IMR-90 (cell line): ENCODE data around the gene CCSER2. TPM values are rescaled to one million over a fixed set of nuclear protein-coding genes. Genes with fewer than 3 reads are reported as not detected.

Source experiments
- ATAC-seq: fragments of 200-7000 bp; cut with Tn5 transposase; 2 replicates; pipeline ENCODE4 v1.9.1; 2020; ENCODE audit warnings: low read depth, mild to moderate bottlenecking, moderate library complexity
- BruUV-seq: library from RNA; stranded (reverse); fragments of 400-500 nt; replicated peaks from 2 replicates; lab custom pipeline; 2021; lab: Mats Ljungman, UMichigan
- CTCF ChIA-PET: fragments of 300-600 bp; formaldehyde crosslinking; extraction: SDS; loops from one replicate; lab custom pipeline; 2021; ENCODE audit warnings: antibody characterized with exemption; lab: Yijun Ruan, JAX
- POLR2A ChIA-PET: fragments of 300-600 bp; sonication (Branson Sonifier 250); formaldehyde crosslinking; loops from one replicate; lab custom pipeline; 2022; ENCODE audit warnings: antibody characterized with exemption; ENCODE audit not compliant: unreplicated experiment; lab: Charles Lee
- DNase-seq: peaks from one replicate; pipeline ENCODE4 v3.0.0; 2013
- H2AFZ ChIP-seq: replicated peaks from 2 replicates; pipeline ENCODE3; 2013; ENCODE audit warnings: low read length, mild to moderate bottlenecking; ENCODE audit not compliant: poor library complexity
- H2AK5ac ChIP-seq: 2 replicates; pipeline ENCODE4 v1.6.1; 2013; ENCODE audit warnings: low read depth, low read length, inconsistent platforms
- H2AK9ac ChIP-seq: replicated peaks from 2 replicates; pipeline ENCODE3; 2013; ENCODE audit warnings: mild to moderate bottlenecking, low read depth, low read length, moderate library complexity; ENCODE audit not compliant: poor library complexity
- H2BK120ac ChIP-seq: 2 replicates; pipeline ENCODE4 v1.6.1; 2013; ENCODE audit warnings: low read depth, low read length, inconsistent platforms
- H2BK15ac ChIP-seq: 3 replicates; pipeline ENCODE4 v1.6.1; 2013; ENCODE audit warnings: low read depth, low read length, inconsistent platforms
- H2BK20ac ChIP-seq: 2 replicates; pipeline ENCODE4 v1.6.1; 2013; ENCODE audit warnings: low read depth, mild to moderate bottlenecking, inconsistent platforms, low read length, moderate library complexity
- H2BK5ac ChIP-seq: 2 replicates; pipeline ENCODE4 v1.6.1; 2013; ENCODE audit warnings: mild to moderate bottlenecking, low read depth, low read length, inconsistent platforms; ENCODE audit not compliant: poor library complexity, severe bottlenecking
- H3K14ac ChIP-seq: replicated peaks from 2 replicates; pipeline ENCODE4 v1.6.1; 2013; ENCODE audit warnings: low read depth, low read length, inconsistent platforms
- H3K18ac ChIP-seq: 2 replicates; pipeline ENCODE4 v1.6.1; 2013; ENCODE audit warnings: low read depth, low read length, control low read depth
- H3K23ac ChIP-seq: 2 replicates; pipeline ENCODE4 v1.6.1; 2013; ENCODE audit warnings: low read depth, low read length, inconsistent platforms
- H3K27ac ChIP-seq: 2 replicates; pipeline ENCODE4 v1.5.1; 2013; ENCODE audit warnings: mild to moderate bottlenecking, control low read depth, low read length; ENCODE audit not compliant: insufficient read depth
- H3K27me3 ChIP-seq: 2 replicates; pipeline ENCODE4 v1.6.1; 2013; ENCODE audit warnings: low read length; ENCODE audit not compliant: control insufficient read depth, insufficient read depth
- H3K36me3 ChIP-seq: 2 replicates; pipeline ENCODE4 v1.6.1; 2013; ENCODE audit warnings: low read length, mixed read lengths; ENCODE audit not compliant: control insufficient read depth, insufficient read depth
- H3K4ac ChIP-seq: 2 replicates; pipeline ENCODE4 v1.6.1; 2013; ENCODE audit warnings: low read depth, low read length, inconsistent platforms
- H3K4me1 ChIP-seq: 2 replicates; pipeline ENCODE4 v1.6.1; 2013; ENCODE audit warnings: low read length, mixed read lengths; ENCODE audit not compliant: control insufficient read depth, insufficient read depth
- H3K4me2 ChIP-seq: 2 replicates; pipeline ENCODE4 v1.6.1; 2013; ENCODE audit warnings: low read depth, mild to moderate bottlenecking, control low read depth, low read length, moderate library complexity
- H3K4me3 ChIP-seq: 2 replicates; pipeline ENCODE4 v1.5.1; 2013; ENCODE audit warnings: low read depth, mild to moderate bottlenecking, control low read depth, low read length, moderate library complexity; ENCODE audit not compliant: insufficient read depth
- H3K56ac ChIP-seq: 2 replicates; pipeline ENCODE4 v1.6.1; 2013; ENCODE audit warnings: low read length, inconsistent platforms; ENCODE audit not compliant: insufficient read depth; ENCODE audit errors: extremely low read depth
- H3K79me1 ChIP-seq, 2 experiments: 2 replicates each; pipeline ENCODE4 v1.6.1; 2013; ENCODE audit warnings: low read length in 2 of 2, inconsistent platforms in 1 of 2, low read depth in 1 of 2
- H3K9ac ChIP-seq: 2 replicates; pipeline ENCODE4 v1.6.1; 2013; ENCODE audit warnings: low read depth, low read length, control low read depth
- H3K9me1 ChIP-seq: 2 replicates; pipeline ENCODE4 v1.6.1; 2013; ENCODE audit warnings: low read length, inconsistent platforms; ENCODE audit not compliant: insufficient read depth
- H3K9me3 ChIP-seq: 2 replicates; pipeline ENCODE4 v1.6.1; 2013; ENCODE audit warnings: low read length; ENCODE audit not compliant: control insufficient read depth, insufficient read depth
- H4K20me1 ChIP-seq: 2 replicates; pipeline ENCODE4 v1.6.1; 2013; ENCODE audit warnings: low read length, inconsistent platforms; ENCODE audit not compliant: insufficient read depth
- H4K5ac ChIP-seq: 2 replicates; pipeline ENCODE4 v1.6.1; 2013; ENCODE audit warnings: mild to moderate bottlenecking, low read depth, low read length, control low read depth
- H4K8ac ChIP-seq, 2 experiments: 2 replicates each; pipeline ENCODE4 v1.6.1; 2013; ENCODE audit warnings: low read depth in 2 of 2, low read length in 2 of 2, control low read depth in 1 of 2, inconsistent platforms in 1 of 2
- H4K91ac ChIP-seq: 2 replicates; pipeline ENCODE4 v1.6.1; 2013; ENCODE audit warnings: low read depth, low read length, inconsistent platforms; ENCODE audit not compliant: insufficient read depth
- MAFK ChIP-seq: IDR thresholded peaks from 2 replicates; pipeline ENCODE4 v1.6.1; 2012; ENCODE audit warnings: low read depth, low read length, improper control_type of control experiment
- POLR2A ChIP-seq: IDR thresholded peaks from 2 replicates; pipeline ENCODE4 v1.6.1; 2012; ENCODE audit warnings: mild to moderate bottlenecking, low read depth, low read length
- RAD21 ChIP-seq: IDR thresholded peaks from 2 replicates; pipeline ENCODE4 v1.6.1; 2012; ENCODE audit warnings: low read length, improper control_type of control experiment
- dilution Hi-C: fragments of 300-500 bp; cut with HindIII; formaldehyde crosslinking; loops from one replicate; pipeline ENCODE4 v1.14.3; 2018; ENCODE audit warnings: low sequenced_read_pairs; ENCODE audit not compliant: unreplicated experiment
- in situ Hi-C: fragments of 300-500 bp; cut with MboI; formaldehyde crosslinking; loops from 3 replicates; pipeline ENCODE4 v1.14.3; 2019; ENCODE audit warnings: low sequenced_read_pairs, inconsistent platforms, mixed read lengths
- intact Hi-C: fragments of 100-400 bp; cut with micrococcal nuclease; formaldehyde crosslinking; loops from 2 replicates; pipeline ENCODE4 v1.10.0; 2022
- polyA plus RNA-seq, 3 experiments: library from polyadenylated mRNA; depleted of rRNA; stranded (reverse); fragments of >200 nt; gene quantifications; 2 replicates each; pipeline ENCODE4 v1.2.3, GENCODE V29; 2012; ENCODE audit warnings: low replicate concordance in 1 of 3
- total RNA-seq: library from RNA; depleted of rRNA; stranded (reverse); fragments of >200 nt; gene quantifications from 2 replicates; pipeline ENCODE4 v1.2.3, GENCODE V29; 2012
- TF ChIP-seq, protein P1 (sequence below): fragments of 150-350 bp; IDR thresholded peaks from 2 replicates; pipeline ENCODE4 v1.6.1; 2016; ENCODE audit warnings: low read depth, mild to moderate bottlenecking, low read length, moderate library complexity, borderline replicate concordance

Gene CCSER2
- total and polyA plus RNA-seq, 2 of the 4 experiments (the other 2 are of a cell fraction) = 20.4 to 31.7 TPM

DNA sequence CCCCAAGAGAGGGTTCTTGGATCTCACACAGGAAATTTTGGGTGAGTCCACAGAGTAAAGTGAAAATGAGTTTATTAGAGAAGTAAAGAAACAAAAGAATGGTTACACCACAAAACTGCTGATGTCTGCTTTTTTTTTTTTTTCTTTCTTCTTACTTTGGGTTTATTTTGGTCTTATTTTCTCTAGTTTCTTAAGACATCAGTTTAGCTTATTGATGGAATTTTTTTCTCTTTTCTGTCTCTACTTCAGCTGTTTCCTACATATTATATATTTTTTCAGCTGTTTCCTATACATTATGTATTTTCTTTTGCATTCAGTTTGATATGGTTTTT lies 166.4 kb downstream of the CCSER2 start:
- ChIA-PET CTCF (interaction anchor here (0.6 to 1.0 kb wide), 6 partner anchors 11 to 71 kb away, joined by 3 to 6 read pairs (median 3); no protein-coding TSS in a partner anchor), POLR2A (interaction anchor here (0.5 kb wide), 1 partner anchor 16 kb away, joined by 3 read pairs; no protein-coding TSS in a partner anchor)
- BruUV-seq = no TSS peak
- in situ Hi-C loops = no loop called here
- intact Hi-C loops = no loop called here
- DNase-seq (no peak), ATAC-seq (no peak)
- Histone ChIP-seq H2BK15ac (no peak overlapping the region), H4K20me1 (peaks cover 11% of the 10 kb centered on the region; the same call in 1 of the 2 replicates), H3K4me1 (peaks cover 8% of the 10 kb centered on the region), H3K9ac (no peak overlapping the region), H2AFZ (no peak overlapping the region), H2BK5ac (peak overlapping the region; percentile 96), H3K23ac (no peak overlapping the region), H2BK20ac (no peak overlapping the region), H3K56ac (no peak overlapping the region), H3K9me3 (no peaks in the 10 kb centered on the region), H3K27ac (no peak overlapping the region), H2AK5ac (no peak overlapping the region), H3K4me3 (no peak overlapping the region), H3K79me1 (peaks cover 12 to 28% of the 10 kb centered on the region in 2 experiments), H3K9me1 (peaks cover 9% of the 10 kb centered on the region), H3K4me2 (no peak overlapping the region), H3K27me3 (no peaks in the 10 kb centered on the region), H4K8ac (no peak overlapping the region), H2BK120ac (peak overlapping the region; percentile 46; the same call in 1 of the 2 replicates), H3K36me3 (no peaks in the 10 kb centered on the region), H4K5ac (peak overlapping the region; percentile 47; the same call in 1 of the 2 replicates), H2AK9ac (no peak overlapping the region), H3K4ac (0 out of 2 replicates have a peak overlapping the region, but pooled peaks have one; percentile 15), H3K18ac (peak overlapping the region; percentile 58; the same call in 1 of the 2 replicates), H4K91ac (no peak overlapping the region), H3K14ac (peak overlapping the region; percentile 76; the same call in 1 of the 2 replicates)
- TF ChIP-seq, protein P1, sequence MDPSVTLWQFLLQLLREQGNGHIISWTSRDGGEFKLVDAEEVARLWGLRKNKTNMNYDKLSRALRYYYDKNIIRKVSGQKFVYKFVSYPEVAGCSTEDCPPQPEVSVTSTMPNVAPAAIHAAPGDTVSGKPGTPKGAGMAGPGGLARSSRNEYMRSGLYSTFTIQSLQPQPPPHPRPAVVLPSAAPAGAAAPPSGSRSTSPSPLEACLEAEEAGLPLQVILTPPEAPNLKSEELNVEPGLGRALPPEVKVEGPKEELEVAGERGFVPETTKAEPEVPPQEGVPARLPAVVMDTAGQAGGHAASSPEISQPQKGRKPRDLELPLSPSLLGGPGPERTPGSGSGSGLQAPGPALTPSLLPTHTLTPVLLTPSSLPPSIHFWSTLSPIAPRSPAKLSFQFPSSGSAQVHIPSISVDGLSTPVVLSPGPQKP = no peak
- no peak for TF ChIP-seq RAD21
- no peak for TF ChIP-seq POLR2A
- TF ChIP-seq MAFK = peak; percentile 96
- dilution Hi-C loops = no loop called here
